GM19455 (cell line): ENCODE measurements around the gene TMBIM6.
"Not testable (repeated sequence)": the region's sequence is repeated elsewhere in the genome, so short reads cannot be mapped to it uniquely, and the experiment has no call there.

Source experiments
- ATAC-seq: cut with Tn5 transposase; IDR thresholded peaks from one replicate; pipeline ENCODE4 v1.9.1; 2021; ENCODE audit not compliant: unreplicated experiment

TMBIM6 gene

DNA sequence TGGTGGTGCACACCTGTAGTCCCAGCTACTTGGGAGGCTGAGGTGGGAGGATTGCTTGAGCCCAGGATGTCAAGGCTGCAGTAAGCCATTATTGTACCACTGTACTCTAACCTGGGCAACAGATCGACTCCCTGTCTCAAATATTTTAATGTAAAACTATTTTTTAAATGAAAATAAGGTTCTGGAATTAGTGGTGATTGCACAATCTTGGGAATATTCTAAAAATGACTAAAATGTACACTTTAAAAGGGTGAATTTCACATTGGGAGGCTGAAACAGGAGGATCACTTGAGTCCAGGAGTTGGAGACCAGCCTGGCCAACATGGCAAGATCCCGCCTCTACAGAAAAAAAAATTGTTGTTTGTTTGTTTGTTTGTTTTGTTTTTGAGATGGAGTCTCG lies 12.9 kb upstream of the TMBIM6 start:
- ATAC-seq, result no peak

DNA sequence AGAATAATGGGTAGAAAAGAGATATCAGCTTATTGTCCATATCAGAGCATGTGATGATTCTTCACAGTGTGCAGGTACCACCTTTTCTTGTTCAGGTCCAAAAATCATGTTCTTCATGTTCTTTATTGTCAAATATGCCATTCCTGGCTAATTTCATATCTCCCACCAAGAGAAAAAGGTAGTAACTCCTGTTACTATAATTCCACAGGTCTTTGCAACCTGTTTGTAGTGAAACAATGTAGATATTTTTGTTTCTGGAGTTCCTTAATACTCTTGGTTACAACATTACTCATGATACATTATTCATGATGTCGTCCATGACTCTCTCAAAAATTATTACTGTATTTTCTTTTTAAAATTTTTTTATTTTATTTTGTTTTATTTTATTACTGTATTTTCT lies 11.3 kb upstream of the TMBIM6 start:
- ATAC-seq, result no peak

DNA sequence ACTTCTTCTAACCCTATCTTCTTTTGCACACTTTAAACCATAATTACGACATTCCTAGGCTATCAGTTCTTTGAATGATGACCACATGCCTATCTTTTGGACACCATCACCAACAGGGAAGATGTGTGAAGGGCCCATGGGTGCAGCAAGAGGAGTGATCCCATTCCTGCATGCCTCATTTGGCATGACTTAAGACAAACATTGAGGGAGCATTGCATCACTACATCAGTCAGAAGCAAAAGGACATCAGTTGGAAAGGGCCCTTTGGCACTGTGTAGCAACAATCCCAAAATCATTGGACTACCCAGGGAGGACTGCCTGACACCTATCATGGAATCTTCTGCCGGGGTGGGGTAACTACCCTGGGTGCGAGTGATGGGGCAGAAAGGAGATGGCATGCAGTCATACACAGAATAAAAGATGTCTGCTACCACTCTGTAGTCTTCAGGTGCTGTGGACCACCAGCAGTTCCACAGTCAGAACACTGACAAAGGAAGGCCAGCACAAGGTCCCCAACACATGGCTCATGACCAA lies 10.7 kb upstream of the TMBIM6 start:
- ATAC-seq, result no peak

DNA sequence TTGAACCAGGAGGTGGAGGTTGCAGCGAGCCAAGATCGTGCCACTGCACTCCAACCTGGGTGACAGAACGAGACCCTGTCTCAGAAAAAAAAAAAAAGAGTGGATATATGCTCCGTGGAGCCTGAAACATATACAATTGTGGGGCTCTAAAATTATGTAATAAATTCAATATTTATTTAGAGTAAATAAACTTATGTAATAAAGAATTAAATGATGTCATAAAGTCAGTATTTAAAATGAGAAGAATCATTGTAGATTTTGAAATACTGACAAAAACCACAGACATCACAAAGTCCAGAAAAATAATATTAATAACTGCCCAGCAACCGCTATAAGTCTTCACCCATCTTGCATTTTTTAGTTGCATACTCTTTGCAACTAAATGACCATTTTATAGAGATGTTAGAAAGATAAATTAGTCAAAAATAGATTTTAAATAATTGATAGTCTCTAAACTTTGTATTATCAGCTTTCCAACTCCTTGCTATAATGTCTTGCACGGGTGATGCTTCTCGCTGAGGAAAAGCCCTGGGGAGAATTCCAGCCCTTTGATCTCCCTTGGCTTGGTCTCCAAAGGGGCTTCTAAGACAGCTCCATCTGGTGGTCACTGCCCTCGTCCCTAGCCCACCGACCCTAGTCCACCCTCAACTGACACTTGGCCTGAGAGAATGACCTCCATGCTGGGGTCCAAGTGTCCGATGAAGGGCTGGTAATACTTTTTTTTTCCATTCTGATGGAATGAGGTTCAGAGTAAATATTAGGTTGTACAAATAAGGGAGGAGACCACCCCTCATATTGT lies 7.9 kb upstream of the TMBIM6 start:
- no peak for ATAC-seq

DNA sequence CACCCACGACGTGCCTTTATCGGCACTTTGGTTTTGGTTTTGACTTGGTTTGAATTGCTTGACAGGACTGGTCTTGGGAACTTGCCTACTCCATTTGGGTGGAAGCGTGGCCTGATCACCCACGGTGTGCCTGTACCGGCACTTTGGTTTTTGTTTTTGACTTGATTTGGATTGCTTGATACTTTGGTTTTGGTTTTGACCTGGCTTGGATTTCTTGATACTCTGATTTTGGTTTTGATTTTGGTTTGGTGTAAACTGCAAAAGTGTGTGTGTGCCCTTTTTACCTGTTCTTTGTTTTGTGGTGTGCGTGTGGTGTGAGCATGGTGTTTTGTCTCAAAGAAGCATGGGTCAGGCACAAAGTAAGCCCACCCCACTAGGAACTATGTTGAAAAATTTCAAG lies 6.5 kb upstream of the TMBIM6 start:
- ATAC-seq, result not testable (repeated sequence)

DNA sequence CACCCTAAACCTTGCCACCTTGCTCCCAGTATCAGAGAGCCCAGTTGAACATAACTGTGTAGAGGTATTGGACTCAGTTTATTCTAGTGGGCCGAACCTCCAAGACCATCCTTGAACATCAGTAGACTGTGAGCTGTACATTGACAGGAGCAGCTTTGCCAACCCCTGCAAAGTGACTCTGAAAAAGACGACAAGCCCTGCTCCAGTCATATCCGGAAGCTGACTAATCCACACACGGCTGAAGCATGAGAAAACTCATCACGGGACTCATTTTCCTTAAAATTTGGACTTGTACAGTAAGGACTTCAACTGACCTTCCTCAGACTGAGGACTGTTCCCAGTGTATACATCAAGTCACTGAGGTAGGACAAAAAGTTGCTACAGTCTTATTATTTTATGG lies 2.6 kb upstream of the TMBIM6 start:
- ATAC-seq, result not testable (repeated sequence)

DNA sequence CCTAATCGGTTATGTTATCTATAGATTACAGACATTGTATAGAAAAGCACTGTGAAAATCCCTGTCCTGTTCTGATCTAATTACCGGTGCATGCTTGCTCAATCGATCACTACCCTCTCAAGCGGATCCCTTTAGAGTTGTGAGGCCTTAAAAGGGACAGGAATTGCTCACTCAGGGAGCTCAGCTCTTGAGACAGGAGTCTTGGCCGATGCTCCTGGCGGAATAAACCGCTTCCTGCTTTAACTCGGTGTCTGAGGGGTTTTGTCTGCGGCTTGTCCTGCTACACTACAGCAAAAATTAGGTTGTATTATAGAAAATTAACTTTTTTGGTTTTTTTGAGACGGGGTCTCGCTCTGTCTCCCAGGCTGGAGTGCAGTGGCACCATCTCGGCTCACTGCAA lies 1.1 kb upstream of the TMBIM6 start:
- not testable (repeated sequence) for ATAC-seq

DNA sequence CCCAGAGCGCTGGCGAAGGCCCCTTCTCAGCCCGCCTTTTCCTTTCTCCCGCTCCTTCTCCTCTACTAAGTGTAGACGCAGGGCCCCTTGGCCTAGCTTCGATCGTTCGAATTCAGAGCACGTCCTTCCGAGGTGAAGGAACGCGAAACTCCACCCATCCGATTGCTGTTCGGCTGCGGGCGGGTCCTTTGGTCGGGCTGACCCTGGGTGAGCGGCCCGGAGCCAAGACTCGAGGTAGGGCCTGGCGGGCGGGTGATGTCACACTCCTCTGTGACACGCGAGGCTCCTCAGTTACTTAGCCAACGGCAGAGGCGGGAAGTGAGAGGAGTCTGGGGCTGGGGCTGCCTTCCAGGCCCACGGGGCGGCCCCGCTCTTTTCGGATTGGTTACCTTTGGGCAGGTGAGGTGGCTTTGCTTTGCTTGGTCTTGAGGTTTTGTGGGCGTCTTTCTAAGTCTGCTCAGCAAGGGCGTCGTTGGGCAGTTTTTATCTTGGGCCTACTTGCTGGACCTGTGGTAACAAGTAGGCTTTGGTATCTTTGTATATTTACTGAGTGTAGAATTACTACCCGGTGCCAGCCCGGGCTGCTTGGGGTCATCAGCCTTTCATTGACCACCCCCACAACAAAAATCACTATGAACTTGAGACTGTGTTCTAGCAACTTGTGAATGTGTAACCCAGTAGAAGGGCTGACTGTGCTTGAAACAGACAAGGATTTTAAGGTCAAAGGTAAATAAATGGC lies 694 bp downstream of the TMBIM6 start:
- ATAC-seq, result peak; percentile 46

DNA sequence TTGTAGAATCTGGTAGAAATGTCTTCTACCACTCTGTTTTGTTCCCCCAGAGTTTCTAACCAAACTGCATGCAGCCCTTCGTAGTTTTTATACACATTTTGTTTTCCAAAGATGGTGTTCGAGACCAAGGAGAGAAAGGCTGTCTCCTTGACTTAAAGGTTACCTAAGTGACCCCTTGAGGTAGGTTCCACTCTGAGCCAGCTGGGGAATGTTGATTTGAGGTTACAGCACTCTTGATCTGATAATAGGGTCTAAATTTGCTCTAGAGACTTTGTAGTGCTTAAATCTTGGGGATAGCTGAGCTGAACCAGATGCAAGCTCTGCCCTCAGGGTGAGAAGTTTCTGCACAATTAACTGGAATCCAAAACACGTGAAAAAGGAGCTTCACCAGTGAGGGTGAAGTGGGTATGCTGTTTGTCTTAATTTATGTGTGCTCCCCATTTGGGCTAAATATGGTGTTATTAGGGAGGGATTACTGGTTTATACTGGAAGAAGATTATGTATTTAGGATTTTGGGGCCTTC lies 3.1 kb downstream of the TMBIM6 start:
- no peak for ATAC-seq

DNA sequence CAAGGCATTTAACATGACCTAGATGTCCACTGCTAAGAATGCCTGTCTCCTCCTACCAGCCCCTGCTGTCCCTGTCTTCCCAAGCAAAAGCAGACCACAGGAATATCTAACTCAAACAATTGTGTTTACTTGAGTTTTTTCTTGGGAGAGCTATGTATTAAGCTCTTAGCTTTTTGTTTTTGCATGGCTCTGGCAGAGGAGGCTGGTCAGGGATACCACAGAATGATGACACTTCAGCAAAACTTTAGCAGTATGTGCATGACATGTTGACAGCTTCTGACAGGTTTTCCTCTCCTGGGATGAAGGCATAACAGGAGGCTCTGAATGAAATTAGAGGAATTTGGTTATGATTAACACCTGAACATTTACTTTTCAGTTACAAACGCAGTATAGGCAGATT lies 6.9 kb downstream of the TMBIM6 start:
- no peak for ATAC-seq

DNA sequence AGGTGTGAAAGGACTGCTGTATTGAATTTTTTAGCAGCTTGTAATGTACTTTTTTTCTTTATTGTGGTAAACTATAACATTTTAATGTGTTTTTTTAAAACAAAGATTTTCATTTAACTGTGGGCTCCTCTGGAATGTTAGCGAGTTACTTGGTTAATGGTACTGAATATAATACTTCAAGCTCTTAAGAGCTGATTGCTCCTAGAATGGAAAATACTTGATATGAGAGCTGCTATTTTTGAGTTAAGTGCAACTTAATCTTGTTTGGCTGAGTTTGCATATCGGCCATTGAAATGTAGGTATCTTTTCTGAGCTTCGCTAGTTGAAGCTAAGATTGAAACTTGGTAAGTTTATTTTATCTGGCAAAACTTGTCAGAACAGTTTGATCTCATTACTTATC lies 7.4 kb downstream of the TMBIM6 start:
- no peak for ATAC-seq

DNA sequence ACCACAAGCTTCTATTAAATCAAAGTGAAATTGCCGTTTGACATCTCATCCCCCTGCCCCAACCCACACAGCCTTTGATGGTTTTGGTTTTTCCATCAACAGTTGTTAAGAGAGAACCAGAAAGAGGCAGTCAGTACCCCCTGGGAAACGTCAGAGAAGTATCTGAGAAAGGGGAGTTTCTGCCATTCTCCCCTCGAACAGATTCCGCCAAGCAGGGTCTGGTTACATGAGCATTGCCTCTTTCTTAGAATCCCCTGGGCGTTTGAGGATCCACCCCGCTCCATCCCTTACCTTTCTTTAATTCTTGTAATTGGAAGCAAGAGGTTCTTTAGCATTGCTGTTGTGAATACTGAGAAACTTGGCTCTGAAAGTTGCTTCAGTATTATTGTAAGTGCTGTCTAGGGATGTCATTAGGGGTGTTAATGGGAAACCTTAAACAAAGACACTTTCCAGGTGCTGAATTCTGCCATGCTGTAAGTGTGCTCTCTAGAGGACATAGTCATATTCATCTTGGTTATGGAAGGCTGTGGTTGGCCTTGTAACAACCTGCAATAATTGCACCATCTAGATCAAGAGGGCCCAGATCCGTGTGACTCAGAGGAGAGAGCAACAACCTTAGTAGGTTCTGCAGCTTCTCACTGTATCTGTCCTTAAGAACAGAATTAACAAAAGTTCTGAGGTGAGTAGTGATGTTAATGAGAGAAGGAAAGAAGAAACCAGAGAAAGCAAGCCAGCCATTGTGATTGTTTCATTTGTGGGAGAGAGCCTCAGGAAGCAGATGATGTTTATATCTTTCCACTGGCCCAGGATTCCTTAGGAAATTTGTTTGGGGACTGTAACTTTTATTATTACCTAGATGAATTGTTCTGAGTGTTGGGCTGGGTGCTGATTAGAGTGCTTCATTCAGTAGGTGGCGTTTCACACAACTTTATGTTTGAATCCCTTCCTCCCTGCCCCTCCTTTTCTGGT lies 9.0 kb downstream of the TMBIM6 start:
- no peak for ATAC-seq

DNA sequence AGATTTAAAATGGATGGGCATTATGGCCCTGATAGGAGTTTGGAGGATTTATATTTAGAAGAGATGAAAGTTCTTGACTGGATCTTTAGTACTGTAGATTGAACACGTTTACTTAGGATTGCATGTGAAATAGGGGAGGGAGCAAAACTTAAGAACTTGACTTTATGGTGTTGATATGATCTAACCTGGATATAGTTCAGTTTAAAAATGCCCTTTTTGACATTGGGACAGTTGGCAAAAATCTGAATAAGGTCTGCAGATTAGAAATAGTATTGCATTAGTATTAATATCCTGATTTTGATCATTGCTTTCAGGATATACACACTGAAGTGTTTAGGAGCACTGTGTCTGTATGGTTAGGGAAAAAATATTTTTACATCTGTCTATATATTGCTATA lies 9.6 kb downstream of the TMBIM6 start:
- no peak for ATAC-seq

DNA sequence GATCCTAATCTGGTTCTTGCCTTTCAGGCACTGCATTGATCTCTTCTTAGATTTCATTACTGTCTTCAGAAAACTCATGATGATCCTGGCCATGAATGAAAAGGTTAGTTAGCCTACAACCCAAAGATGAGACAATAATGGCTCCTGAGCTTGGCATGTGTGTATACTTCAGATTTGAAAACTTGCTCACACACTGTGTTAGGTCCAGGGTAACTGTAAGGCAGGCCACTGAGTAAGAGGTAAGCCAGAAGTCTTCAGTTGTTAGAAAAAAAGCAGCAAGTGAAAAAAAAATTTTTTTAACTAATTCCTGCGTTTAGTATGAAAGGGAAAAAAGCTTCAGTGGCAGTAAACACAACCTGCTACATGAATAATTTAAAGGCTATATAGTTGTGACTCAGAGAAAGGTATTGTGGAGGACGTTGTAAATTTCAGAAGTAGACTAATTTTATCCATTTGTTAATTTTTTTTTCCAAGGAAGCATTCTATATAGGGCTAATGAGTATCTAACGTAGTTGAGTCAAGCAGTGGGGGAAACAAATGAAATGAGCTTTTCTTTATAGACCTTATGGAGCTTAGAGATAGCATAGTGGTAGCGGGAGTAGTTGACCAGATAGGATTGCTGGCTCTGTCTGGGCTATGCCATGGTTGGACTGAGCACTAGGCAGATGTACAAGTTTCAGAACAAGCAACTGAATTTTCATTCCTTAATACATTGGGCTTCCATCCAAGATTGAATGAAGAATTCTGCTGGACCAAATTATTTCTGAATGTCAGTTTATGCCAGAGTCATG lies 20.5 kb downstream of the TMBIM6 start:
- ATAC-seq, result no peak

DNA sequence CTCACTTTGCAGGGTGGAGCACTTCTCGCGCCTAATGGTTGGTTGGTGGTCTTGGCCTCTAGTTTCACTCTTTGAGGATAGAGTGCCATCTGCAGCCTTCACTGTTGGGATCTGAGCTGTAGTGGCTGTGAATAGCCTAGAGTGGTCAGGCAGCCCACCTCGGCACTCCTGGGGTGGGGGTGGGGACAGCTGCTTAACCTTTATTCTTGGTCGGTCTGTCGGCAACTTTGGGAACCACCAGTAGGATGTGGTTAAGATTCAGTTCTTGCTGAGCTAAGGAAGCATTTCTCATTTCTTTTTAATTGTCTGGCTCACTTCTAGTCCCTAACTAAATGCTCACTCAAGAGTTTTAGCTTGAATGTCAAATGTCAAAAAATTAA lies 21.1 kb downstream of the TMBIM6 start:
- ATAC-seq, result no peak

DNA sequence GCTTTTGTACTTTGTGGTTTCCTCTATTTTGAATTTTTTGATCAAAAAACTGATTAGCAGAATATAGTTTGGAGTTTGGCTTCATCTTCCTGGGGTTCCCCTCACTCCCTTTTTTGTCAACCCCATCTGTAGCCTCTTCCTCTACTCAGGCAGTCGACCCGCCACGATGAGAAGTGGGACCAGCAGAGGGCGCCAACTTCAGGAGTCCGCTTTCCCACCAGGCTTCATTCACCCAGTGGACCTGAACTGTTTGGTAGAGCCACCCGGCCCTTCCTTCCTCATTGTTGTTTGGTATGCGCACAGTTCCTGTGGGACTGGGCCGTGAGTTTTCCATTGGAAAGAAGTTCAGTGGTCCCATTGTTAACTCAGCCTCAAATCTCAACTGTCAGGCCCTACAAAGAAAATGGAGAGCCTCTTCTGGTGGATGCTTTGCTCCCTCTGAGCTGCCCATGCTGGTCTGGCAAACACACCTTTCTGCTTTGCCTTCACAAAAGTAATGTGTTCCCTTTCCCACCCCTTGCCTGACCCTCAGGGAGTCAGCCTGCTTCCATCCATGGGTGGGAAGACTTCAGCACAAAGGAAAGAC lies 21.7 kb downstream of the TMBIM6 start:
- ATAC-seq, result no peak

DNA sequence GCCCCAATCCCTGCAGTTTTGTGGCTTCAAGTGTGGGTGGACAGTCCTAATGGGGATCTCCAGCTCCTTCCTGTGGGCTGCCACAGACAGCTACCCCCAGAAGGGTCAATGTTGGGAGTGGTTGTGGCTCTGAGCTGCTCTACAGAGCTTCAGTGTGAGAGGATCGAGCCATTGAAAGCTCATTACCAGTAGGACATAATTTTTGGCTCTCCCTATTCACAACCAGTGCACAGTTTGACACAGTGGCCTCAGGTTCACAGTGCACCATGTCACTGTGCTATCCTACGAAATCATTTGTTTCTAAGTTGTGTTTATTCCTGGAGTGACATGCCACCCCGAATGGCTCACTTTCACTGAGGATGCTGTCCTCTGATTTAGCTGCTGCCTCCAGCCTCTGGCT lies 22.8 kb downstream of the TMBIM6 start:
- no peak for ATAC-seq

DNA sequence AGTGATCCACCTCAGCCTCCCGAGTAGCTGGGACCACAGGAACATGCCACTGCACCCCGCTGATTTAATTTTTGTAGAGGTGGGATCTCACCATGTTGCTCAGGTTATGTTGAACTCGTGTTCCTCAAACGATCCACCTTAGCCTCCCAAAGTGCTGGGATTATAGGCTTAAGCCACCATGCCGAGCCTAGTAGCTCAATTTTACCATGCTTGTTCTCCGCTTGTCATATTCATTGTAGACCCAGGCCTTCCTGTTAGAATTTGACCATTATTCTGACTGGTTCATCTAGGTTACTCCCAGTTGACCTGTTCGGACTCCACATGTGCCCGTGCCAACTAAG lies 24.7 kb downstream of the TMBIM6 start:
- no peak for ATAC-seq

DNA sequence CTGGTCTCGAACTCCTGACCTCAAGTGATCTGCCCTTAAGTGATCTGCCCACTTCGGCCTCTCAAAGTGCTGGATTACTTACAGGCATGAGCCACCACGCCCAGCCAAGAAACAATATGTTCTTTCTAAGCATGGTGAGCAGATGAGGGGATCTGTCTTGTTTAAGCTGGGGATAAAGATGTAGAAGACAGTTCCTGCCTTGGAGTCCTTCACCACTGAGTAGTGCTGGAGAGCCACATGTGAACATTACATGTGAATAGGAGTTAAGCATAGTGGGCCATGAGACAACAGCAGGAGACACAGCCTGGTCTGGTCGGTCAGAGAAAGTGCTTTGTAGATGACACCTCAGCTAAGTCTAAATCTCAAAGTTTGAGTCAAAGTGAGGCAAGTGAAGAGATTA lies 26.0 kb downstream of the TMBIM6 start:
- no peak for ATAC-seq

DNA sequence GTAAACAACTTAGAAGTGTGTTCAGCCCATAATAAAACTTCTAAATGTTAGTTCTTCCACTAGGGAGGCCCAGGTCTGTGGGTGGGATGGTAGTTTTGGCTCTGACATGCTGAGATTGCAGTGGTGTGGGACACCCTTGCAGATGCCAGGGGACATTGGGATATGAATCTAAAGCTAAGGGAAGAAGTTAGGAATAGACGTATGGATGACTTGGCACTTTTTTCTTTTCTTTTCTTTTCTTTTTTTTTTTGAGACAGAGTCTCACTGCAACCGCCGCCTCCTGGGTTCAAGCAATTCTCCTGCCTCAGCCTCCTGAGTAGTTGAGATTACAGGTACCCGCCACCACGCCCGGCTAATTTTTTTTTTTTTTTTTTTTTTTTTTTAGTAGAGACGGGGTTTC lies 31.7 kb downstream of the TMBIM6 start:
- ATAC-seq, result not testable (repeated sequence)
